T-helper 2 cell (primary cell): ENCODE measurements around the gene ANO2.
"Not testable (repeated sequence)": the region's sequence is repeated elsewhere in the genome, so short reads cannot be mapped to it uniquely, and the experiment has no call there.

Source experiments
- DNase-seq, 5 experiments: peaks; one replicate each; pipeline versions ENCODE4 v3.0.0 to v3.0.0-alpha.2; 2012 to 2022

ANO2 gene

DNA sequence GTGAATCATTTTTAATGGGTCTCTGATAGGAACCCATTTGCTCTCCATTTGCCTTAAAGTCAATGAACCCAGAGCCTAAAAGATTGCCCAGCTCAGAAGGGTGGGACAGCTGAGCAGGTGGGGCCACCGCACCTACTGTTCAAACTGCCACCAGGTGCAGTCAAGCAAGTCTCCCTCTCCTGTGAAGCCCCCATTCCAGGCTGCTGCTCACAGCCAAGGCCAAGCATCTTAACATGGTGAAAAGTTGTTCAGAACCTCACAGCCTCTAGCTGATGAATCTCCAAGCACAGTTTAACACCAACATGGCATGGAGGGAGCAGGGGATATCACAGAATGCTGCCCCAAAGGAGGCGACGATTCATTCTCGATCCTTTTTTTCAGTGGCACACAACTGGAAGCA lies 29.5 kb downstream of the ANO2 start:
- no peak for DNase-seq

DNA sequence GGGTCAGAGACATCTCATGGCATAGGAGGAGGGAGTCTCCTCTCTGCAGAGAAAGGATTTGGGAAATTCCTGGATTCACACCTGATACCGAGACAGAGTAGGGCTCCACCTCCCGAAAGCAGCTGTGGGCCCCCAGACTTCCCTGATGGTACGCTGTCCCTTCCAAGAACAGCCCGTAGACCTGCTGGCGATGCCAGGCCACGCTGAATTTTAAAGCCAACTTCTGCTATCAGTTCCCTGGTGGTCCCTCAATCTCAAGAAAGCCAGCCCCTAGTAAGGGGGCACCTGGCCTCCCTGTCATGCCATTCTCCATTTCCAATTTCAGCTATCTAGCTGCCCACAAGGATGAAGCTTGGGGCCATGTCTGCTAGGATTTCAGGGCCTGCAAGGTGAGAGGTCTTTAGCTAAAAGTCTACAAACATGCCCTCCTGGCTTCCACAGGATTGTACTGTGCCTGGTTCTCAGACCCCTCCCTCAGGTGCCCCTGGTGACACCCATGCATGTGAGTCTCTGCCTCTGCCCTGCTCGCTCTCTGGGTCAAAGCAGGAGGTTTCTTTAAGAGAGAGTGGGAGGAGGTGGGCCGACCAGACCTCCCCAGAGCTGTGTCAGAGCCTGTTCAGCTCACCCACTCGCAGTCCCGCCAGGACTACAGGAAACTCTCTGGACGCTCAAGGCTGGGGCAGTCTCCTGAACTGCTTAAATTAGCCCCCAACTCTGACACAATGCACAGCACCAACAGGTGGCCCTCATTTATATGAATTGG lies 30.5 kb downstream of the ANO2 start:
- no peak for DNase-seq

DNA sequence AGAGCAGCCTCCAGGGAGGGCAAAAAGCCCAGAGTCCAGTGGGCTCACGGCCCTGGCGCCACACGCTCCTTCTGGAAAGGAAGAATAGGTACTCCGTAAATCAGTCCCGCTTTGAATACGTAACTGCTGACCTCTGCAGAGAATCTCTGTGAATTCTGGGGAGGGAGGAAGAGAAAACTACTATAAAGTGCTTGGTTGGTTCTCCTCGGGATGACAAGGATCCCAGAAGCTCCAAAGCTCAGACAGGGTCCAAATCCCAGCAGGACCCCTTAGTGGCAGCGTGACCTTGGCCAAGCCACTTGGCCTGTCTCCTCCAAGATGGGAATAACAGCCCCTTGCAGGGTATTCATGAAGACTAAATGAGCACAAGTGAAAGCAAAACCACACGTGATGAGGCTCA lies 31.7 kb downstream of the ANO2 start:
- no peak for DNase-seq

DNA sequence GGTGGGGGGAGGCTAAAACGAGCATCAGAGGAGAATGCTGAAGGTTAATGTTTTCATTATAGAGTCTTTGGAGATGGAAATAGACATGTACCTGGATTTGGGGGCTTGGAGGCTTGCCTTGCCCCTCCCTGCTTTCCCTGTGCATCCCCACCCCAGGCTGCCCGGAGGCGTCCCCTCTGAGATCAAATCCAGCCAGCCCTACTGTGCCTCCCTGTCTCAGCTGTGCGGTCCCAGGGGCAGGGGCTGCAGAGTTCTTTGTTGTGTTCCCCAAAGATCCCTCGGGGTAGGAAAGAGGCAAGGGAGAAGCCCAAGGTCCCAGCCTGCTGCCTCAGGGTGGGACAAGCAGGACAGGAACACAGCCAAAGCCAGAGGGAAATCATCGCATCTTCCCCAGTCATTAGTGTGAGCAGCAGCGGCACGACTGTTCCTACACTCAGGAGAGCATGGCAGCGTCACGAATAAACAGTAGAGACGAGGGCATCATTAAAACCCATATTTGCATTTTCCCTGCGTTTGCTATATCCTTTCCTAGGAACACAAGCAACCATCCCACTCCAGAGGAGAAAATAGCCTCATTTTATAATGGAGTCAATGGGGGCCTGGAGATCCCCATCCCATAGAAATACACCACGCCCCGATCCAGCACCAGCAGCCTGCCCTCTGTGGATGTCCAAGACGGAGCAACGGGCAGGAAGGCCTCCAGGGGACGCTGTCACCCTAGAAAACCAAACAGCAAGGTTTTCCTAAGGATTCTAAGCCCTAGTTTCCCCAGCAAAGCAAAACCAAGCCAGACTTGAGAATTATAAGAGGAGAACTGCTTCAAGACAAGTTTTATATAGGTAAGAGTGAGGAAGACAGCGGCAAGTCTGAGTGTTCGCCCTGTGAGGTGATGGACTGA lies 32.4 kb downstream of the ANO2 start:
- DNase-seq, result no peak

DNA sequence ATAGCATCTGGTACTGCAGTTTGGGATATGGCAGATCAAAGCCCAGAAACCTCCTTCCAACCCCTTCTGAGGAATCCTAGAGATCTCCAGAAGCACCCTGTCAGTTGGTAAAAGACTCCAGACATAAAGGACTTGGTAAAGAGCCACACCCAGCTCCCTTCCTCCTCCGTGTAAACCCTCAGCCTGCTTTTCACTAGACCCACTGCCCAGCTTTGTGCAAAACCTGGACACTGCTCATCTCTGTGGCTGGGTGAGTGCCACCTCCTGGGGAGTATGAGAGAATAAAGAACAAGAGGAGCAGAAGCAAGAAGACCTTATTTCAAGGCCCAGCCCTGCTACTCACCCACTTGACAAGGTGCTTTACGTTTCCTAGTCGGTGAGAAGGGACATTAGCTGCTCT lies 33.0 kb downstream of the ANO2 start:
- DNase-seq, result no peak

DNA sequence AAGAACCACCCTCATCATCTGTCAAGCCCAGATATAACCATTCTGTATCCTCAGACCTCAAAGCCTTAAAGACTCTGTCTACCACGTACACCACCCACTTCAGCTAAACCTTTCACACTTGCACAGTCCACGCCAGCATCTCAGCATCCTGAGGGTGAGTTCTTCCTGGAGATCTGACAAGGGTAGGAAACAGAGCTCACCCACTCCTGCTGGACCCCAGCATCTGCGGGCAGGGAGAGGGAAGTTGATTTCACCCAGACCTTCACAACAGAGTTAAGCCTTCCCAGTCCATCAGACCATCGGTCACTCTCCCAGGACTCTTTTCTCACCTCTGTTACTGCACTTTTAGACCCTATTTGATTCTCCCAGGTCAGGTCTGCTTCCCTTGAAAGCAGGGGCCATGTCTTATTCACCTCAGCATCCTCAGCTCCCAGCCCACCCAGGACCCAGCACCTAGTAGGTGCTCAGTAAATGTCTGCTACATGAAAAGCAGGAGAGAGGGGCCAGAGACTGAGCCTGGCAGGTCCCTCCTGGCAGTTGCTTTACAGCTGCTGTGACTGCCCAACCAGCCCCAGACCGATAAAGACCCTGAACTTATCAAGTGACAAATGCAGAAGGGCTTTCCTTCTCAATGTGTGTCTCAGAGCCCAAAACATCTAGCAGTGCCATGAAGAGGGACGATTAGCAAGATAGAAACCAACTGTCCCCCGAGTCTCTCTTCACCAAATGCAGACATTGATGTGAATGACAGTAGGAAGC lies 34.1 kb downstream of the ANO2 start:
- DNase-seq, result no peak

DNA sequence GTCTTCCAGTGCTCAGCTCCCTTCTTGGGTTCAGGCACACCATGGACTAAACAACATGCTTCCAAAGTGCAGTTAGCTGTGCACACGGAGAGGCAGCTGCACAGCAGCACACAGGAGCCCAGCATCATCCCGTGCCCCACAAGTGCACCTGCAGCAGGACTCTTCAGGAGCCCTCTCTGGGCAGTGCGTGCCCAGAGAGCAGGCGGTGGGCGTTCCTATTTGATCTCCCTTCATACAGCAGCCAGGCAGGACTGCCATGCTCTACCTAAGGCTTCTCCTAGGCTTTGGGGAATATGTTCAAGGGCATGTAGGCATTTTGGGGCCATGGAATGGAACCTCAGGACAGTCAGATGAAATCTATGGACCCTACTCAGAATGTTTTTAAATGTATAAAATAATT lies 35.5 kb downstream of the ANO2 start:
- no peak for DNase-seq

DNA sequence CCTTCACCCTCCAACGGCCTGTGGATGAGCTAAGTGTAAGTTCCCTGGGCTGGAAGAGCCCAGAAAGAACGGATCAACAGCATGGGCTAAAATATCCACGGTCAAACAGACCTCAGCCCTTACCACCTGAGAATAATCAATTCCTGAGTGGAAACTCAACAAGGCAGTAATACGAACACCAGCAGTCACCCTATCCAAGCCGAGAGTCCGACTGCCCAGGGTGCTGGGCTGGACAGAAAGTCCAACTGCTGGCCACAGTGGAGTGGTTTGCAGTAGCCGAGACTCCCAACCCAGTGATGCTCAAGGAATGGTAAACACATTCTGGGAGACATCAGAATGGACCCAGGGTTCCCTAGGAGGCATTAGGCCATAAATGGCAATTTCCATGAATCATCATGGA lies 36.8 kb downstream of the ANO2 start:
- no peak for DNase-seq

DNA sequence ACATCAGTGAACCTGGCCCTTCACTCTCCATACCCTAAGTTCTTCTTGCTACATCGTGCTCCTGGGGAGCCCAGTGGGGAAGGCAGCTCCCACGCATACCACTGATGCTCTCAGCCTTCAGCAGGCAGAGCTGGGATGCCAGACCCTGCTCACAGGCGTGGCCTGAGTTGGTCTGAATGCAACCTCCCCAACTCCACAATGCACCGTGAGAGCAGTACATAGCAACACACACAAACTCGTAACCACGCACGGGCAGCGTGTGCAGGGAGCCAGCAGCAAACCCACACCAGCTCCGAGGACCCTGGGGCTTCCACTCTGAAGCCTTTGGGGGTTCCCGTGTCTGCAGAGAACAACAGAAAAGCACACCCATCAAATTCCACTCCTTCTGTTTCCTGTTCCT lies 37.3 kb downstream of the ANO2 start:
- DNase-seq, result no peak

DNA sequence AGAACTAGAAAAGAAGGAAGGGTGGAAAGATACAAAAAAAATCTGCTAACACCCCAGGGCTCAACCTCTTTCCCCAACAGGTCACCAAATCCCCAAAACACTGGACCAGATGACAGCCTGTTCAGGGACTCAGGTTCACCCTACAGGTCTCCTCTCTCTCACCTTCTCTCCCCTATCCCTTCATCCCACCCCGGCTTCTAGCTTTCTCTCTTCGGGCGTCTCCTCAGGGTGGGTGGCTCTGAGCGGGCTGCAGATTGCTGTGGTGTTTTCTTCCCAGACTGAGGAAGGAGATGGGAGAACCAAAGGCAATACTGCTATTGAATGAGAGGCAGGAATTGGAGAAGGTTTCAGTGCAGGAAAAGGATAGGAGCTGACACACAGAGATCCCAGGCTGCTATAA lies 39.3 kb downstream of the ANO2 start:
- DNase-seq, result no peak

DNA sequence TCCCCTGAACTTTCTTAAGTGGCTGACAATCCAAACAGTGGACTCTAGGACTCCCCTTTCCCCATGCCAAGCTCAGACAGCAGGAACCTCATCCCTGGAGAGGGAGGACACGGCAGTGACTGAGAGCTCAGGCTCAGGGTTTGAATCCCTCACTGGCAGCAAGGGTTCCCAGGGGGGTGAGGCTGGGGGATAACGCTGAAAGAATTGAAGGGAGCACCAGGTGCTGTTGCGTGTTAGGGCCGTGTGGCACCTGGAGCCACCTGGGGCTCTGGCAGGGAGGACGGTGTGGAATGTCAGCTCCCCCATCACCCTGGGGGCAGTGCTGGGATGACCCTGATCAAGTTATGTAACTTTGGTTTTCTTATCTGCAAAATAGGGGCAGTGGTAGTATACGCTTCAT lies 40.1 kb downstream of the ANO2 start:
- no peak for DNase-seq

DNA sequence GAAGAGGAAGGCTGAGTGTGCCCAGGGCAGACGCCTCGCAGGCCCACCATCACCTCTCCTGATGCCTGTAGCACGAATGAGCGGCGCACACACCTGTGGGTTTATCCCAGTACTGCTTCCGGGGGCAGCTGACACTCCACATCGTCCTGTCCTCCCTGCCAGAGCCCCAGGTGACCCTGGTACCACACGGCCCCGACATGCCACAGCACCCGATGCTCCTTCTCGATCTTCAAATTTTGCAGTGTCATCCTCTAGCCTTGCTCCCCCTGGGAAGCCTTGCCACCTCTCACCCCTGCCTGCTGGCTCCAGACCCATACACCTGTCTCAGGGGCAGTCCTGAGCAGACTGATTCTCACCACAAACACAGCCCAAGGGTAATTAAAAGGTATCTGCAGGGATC lies 40.6 kb downstream of the ANO2 start:
- no peak for DNase-seq

DNA sequence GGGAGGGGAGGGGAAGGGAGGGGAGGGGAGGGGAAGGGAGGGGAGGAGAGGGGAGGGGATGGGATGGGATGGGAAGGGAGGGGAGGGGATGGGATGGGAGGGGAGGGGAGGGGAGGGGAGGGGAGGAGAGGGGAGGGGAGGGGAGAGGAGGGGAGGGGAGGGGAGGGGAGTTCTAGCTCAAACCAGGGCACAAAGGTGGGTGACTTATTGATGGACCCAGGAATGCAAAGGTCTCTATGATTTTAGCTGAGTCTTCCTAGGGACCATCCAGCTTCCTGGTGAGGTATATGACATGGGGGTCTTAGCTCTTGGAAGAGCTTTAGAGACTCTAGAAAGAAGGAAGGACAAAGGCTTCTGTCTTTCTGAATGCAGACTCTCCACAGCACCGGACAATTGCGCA lies 42.3 kb downstream of the ANO2 start:
- no peak for DNase-seq

DNA sequence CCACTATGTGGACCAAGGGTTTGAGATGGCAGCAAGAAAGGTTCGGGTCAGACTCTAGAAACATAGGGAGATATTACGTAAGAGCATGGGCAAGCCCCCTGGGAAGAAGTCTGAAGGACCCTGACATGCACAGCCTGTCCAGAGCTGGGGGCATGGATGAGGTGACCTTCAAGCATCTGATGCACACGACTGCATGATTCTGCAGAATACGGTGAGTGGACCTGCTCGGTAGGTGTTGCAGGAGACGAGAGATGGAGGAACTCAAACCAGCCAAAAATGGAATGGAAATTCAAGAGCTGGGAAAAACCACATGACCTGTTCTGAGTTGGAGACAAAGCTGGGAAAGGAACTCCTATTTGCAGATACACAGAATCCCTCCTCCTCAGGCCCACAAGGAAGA lies 43.6 kb downstream of the ANO2 start:
- DNase-seq, result no peak

DNA sequence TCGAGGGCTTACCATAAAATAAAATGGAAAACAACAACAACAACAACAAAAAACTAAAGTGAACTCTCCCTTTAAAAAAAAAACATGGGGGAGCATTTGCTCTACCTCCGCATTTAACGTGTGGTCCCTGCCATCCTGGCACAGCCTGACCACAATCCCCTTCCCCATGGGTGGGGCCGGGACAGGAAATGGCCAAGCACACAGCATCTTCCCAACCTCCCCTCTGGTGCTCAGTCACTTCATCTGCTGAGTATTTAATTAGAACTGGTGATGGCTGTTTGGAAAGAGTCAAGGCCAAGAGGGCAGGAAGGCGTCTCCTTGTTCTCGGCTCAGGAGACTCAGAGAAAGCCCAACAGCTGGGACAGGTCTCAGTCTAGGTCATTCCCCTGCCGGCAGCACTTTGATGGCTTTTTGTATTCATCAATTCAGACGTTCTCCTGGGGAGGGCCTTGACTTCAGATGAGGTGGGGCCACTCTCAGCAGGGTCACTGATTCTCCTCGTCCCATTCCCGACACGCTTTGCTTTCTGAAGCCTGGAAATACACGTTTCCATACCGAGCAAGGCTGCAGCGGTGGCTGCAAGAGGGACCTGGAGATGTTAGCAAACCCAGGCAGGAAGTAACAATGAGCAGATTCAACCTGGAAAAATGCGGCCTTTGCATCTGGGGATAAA lies 44.4 kb downstream of the ANO2 start:
- no peak for DNase-seq

DNA sequence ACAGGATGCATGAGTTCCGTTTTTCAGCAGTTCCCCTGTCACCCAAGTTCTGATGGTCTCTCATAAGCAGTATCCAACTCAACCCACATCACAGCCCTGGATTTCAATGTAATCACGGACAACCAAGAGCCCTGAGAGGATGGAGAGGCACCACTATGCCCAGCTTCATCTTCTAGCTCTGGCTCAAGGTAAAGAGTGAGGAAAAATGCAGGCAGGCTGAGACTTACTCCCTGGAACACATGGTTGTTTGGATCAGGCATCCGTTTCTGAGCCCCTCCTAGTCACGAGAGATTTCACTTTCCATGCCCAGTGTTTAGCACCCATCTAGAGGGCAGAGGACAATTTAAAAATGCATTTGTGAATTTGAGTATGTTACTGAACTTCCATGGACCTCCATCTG lies 45.0 kb downstream of the ANO2 start:
- no peak for DNase-seq

DNA sequence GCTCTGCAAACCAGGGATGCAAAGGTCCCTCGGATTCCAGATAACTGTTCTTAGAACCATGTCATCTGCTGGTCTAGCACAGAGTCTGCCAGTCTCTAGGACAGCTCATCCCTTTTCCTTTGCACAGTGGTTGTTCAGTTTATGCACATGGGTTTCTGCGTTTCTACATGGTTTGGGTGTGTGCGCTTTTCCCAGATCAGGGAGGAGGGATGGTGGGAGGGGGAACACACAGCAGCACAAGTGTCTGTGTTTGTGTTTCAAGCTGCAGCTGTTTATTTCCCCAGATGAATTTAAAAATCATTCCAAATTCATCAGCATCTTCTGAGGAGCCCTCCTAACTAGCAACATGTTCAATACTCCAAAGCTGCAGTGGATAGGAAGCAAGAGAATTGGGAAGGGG lies 45.4 kb downstream of the ANO2 start:
- no peak for DNase-seq

DNA sequence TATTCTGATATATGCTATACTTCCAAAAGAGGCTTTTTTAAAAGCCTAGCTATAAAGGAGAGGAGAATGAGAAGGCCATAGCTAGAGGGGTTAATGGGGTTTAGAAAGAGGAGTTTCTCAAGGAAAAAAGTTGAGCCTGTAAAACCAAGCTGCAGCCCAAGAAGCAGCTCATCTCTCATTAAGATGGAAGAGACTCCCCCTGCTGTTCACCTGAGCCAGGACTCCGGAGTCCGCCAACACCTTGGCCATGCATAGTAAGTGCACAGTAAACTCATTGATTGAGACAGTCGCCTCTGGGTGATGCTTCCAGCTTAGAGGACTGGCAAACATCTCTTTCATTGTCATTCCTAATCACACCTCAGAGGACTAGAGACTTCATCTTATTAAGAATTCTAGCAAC lies 46.2 kb downstream of the ANO2 start:
- no peak for DNase-seq

DNA sequence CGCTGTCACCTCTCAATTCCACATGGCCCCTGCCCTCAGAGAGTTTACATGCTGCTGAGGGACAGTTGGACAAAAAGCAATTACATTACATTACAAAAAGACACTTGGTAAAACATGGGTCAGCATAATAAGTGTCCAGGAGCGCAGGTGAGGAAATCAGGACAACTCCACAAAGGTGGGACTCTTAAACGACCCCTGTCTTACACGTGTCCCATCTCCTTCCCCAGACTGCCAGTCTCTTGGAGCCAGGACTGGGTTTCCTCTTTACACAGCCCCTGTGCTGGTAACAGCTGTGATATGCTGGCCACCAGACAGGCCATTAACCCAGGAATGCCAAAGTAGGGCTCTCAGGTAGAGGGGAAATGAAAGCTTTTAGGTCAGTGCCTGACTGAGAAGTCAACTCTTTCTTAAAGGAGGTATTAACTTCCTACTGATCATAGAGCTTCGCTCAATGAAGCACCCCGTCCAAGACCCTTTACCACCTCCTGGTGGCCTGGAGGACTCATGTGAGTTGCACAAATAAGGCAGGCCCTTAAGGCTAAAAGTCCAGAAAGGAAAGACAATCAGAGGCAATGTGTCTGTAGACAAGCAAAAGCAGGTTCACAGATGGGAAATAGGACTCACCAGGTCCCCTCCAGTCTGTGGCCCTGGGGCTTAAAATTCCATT lies 55.5 kb downstream of the ANO2 start:
- DNase-seq, result peak in 1 of 5 experiments; percentile 10

DNA sequence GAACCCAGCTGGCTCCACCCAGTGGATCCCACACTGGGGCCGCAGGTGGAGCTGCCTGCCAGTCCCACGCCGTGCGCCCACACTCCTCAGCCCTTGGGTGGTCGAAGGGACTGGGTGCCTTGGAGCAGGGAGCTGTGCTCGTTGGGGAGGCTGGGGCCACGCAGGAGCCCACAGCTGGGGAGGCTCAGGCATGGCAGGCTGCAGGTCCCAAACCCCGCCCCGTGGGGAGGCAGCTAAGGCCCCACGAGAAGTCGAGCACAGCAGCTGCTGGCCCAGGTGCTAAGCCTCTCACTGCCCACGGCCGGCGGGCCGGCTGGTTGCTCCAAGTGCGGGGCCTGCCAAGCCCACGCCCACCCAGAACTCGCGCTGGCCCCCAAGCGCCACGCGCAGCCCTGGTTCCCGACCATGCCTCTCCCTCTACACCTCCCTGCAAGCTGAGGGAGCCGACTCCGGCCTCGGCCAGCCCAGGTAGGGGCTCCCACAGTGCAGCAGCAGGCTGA lies 56.2 kb downstream of the ANO2 start:
- no peak for DNase-seq

DNA sequence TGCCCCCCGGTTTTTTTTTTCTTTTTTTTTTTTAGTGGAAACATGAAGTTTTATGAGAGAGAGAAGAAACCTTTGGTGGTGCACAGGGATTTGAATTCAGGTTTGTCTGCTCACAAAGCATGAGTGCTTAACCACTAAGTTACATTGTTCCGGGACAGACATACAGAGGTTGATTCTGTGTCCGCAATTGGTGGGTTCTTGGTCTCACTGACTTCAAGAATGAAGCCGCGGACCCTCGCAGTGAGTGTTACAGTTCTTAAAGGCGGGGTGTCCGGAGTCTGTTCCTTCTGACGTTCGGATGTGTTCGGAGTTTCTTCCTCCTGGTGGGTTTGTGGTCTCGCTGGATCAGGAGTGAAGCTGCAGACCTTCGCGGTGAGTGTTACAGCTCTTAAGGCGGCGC lies 57.2 kb downstream of the ANO2 start:
- not testable (repeated sequence) for DNase-seq

DNA sequence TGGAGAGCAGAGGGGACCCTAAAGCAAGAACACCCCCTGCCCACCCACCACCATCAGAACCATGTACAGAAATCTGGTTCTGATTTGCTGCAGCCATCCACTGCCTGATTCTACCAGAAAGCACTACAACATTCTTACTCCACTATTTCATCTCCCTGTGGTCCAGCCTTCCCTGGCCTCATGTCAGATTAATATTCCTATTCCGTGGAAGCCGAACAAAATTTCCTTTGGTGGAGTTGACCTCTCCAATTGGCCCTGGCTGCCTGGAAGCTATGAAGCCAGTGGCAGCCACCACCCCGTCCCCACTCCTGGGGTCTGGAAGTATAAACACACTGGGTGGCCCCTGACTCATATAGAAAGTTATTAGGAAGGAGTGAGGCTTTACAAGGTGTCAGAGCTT lies 60.2 kb downstream of the ANO2 start:
- no peak for DNase-seq
